GM21423 (cell line): Measurements from ENCODE around the gene CLDN5.

Experiments used
- ATAC-seq: cut with Tn5 transposase; IDR thresholded peaks from one replicate; pipeline ENCODE4 v1.9.1; 2021; ENCODE audit warnings: mild to moderate bottlenecking, moderate library complexity; ENCODE audit not compliant: unreplicated experiment

CLDN5 gene

GRCh38 chr22:19524170-19525115 lies at the start of gene CLDN5:
Gene CLDN5 (minus strand): TSS chr22:19524410. CDS start chr22:19524255, 155 bp downstream.
- no peak for ATAC-seq

GRCh38 chr22:19571995-19572394 lies 47.8 kb upstream of the CLDN5 start:
- ATAC-seq, result no peak

- ATAC-seq, result no peak
Measured at GRCh38 chr22:19571207-19571795, 47.1 kb upstream of the CLDN5 start.

- ATAC-seq, result no peak
Measured at GRCh38 chr22:19569976-19570375, 45.8 kb upstream of the CLDN5 start.

GRCh38 chr22:19569276-19569640 lies 45.0 kb upstream of the CLDN5 start:
- no peak for ATAC-seq

- no peak for ATAC-seq
Measured at GRCh38 chr22:19568337-19569275, 44.4 kb upstream of the CLDN5 start.

- ATAC-seq, result no peak
Measured at GRCh38 chr22:19567157-19568009, 43.2 kb upstream of the CLDN5 start.

GRCh38 chr22:19566279-19567156 lies 42.3 kb upstream of the CLDN5 start:
- no peak for ATAC-seq

- ATAC-seq, result no peak
Measured at GRCh38 chr22:19565382-19566278, 41.4 kb upstream of the CLDN5 start.

GRCh38 chr22:19559956-19560355 lies 35.7 kb upstream of the CLDN5 start:
- no peak for ATAC-seq

GRCh38 chr22:19559324-19559811 lies 35.2 kb upstream of the CLDN5 start:
- ATAC-seq, result no peak

- no peak for ATAC-seq
Measured at GRCh38 chr22:19556963-19557545, 32.8 kb upstream of the CLDN5 start.

GRCh38 chr22:19555651-19556050 lies 31.4 kb upstream of the CLDN5 start:
- ATAC-seq, result no peak

GRCh38 chr22:19554834-19555404 lies 30.7 kb upstream of the CLDN5 start:
- ATAC-seq, result no peak

- no peak for ATAC-seq
Measured at GRCh38 chr22:19553201-19553600, 29.0 kb upstream of the CLDN5 start.

GRCh38 chr22:19550382-19550781 lies 26.2 kb upstream of the CLDN5 start:
- ATAC-seq, result no peak

GRCh38 chr22:19549428-19549827 lies 25.2 kb upstream of the CLDN5 start:
- ATAC-seq, result no peak
